8988T (cell line): Measurements from ENCODE around the gene MPST.
"Not testable (repeated sequence)": the region's sequence is repeated elsewhere in the genome, so short reads cannot be mapped to it uniquely, and the experiment has no call there.

Experiments
- DNase-seq: peaks from one replicate; pipeline ENCODE4 v3.0.0; 2011

The MPST gene

DNA sequence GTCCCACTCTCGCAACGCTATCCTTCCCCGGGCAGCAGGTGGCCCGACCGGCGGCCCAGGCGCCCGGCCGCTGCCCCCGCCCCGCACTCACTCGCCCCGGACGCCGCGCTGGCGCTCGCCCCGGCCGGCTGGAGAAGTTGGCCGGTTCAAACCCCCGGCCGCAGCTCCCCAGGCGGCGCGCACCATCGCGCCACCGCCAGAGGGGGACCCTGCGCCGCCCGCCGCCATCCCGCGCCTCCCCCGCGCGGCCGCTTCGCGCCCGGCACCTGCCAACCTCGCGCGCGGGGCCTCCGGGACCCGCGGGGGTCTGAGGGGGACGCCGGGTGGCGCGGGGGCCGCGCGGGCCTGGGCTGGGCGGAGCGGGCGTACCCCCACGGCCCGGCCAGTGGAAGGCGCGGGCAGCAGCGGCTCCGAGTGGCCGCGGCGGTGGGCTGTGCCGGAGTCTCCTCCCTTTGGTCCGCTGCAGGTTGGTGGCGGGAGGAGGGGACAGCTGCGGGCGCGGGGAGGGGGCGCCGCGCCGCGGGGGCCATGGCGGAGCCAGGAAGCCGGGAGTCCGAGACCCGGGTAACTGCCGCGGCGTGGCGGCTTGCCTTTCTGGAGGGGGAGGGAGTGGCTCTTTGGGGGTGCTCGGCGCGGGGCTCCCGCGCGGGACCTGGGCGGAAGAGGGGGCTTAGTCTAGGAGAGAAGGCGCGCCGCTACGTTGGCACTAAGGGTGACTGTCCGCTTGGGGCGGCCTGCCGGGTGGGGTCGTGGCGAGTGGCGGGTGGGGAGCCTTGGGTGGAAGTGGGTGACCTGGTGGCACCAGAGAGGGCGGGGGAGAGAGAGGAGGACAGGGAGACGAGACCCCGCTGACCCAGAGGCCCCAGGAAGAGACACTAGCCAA is at the start of gene MPST, which contains the start of gene TST:
Gene MPST (plus strand): TSS at position 434 of the 883 bp plus-strand sequence. CDS start 95 bp downstream, at position 529.
Gene TST (minus strand): TSS at position 139 of the 883 bp plus-strand sequence. CDS start 715 bp downstream, outside the sequence.
- DNase-seq = peak; percentile 78

GRCh38 chr22:36971341-36972125 is 48.0 kb upstream of the MPST start:
- DNase-seq = no peak

DNA sequence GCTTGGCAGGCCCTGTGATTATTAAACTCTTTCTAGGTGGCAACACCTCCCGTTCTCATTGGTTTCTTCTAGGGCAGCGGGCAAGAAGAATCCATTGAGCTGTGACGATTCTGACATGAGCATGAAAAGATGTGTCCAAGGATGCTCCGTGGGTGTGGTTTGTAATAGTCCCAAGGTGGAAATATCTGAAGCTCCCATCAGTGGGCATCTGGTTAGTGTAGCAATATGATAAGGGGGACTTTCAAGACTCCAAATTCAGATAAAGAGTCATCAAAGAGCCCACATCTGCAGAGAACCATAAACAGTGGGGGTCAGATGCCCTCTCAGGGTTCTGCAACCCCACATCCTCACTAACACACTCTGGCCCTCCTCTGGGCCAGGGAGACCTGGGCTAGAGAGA is 42.9 kb upstream of the MPST start:
- no peak for DNase-seq

- DNase-seq = no peak
These were observed 42.1 kb upstream of the MPST start for GRCh38 chr22:36977401-36977861.

GRCh38 chr22:36977947-36978660 is 41.4 kb upstream of the MPST start:
- DNase-seq = peak; percentile 73

DNA sequence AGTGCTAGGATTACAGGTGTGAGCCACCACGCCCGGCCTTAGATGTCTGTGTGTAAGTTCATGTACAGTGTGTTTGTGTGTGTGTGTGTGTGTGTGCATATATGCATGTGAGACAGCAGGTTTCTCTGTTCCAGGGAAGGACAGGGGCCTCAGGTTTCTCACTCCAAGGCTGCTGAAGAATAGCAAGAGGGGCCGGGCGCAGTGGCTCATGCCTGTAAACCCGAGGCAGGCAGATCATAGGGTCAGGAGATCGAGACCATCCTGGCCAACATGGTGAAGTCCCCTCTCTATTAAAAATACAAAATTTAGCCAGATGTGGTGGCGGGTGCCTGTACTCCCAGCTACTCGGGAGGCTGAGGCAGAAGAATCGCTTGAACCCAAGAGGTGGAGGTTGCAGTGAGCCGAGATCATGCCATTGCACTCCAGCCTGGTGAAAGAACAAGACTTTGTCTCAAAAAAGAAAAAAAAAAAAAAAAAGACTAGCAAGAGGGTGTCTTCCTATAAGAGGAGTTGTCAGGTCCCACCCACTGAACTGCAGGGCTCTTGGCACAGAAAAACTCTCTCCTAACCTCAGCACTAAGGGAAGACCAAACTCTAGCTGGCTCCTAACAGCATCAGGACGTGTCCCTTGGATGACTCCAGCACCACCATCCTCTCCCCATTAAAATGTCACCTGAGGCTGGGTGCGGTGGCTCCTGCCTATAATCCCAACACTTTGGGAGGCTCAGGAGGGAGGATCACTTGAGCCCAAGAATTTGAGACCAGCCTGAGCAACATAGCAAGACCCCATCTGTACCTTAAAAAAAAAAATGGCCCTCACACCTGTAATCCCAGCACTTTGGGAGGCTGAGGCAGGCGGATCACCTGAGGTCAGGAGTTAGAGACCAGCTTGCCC is 40.3 kb upstream of the MPST start:
- DNase-seq = no peak

GRCh38 chr22:36981247-36981775 is 38.2 kb upstream of the MPST start:
- DNase-seq = no peak

DNA sequence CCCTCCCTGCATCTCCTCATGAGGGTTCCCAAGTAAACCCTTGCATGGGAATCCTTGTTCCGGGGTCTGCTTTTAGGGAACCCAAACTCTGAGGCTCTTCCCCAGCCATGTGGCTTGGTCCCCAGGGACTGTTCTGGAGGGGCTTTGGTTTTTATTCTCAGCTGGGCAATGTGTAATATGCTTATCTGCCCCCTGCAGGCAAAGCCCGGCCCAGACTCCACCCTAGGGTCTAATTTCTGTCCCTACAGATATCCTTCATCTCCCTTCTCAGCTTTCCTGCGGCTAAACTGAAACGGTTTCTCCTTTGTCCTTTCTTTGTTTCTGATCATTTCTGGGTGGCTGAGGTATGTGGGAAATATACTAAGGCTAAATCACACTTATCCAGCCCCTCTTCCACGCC is 37.4 kb upstream of the MPST start:
- DNase-seq = no peak

- DNase-seq = no peak
These were observed 34.2 kb upstream of the MPST start for GRCh38 chr22:36985211-36985889.

GRCh38 chr22:36986242-36986821 is 33.2 kb upstream of the MPST start:
- no peak for DNase-seq

DNA sequence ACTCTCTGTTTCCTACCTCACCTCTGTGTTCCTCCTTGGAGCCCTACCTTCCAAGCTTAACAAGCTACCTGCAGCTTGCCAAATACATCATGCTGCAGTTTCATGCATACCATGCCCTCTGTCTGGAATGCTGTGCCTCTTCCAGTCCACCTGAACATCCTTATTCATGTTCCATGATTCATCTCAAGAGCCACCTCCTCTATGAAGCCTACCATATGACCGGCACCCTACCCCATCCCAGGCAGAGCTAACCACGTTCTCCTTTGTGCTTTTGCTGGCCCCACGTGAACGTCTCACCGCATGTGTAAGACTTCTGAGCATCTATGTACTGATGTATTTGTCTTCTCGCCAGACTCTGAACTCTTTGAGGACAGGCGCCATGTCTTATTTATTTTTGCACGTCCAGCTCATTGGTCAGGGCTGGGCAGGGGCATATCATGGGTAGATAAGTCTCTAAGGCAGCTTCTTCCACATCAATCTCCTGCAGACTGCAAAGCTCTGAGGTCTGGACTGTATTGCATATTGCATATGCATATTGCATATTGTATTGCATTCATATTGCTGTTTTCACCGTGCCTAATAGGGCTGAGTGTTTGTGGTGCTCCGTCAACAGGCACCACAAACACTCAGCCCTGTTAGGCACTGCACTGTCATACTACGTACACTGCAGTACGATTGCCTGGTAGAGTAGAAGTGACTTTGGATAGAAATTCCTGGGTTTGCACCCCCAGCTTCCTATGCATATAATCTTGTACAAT is 31.3 kb upstream of the MPST start:
- no peak for DNase-seq

- not testable (repeated sequence) for DNase-seq
These were observed 30.5 kb upstream of the MPST start for GRCh38 chr22:36989012-36989411.

DNA sequence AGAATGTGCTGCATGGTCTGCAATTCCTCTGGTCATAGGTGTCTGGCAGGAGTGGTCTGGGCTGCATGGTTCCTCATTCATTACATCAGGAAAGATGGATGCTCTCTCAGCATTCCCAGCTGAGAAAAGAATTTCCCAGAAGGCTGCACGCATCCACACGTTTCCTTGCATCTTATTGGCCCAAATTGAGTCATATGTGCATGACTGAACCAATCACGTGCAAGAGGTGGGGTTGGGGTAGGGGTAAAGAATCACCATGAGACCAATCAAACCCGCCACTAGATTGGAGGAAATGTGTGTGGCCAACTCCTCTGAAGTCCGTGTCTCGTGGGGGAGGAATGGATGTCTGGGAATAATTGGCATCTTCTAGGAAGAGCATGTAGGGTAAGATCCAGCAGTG is 29.1 kb upstream of the MPST start:
- no peak for DNase-seq

- DNase-seq = no peak
These were observed 28.3 kb upstream of the MPST start for GRCh38 chr22:36991206-36991605.

GRCh38 chr22:36997746-36998145 is 21.8 kb upstream of the MPST start:
- DNase-seq = no peak

- DNase-seq = no peak
These were observed 20.8 kb upstream of the MPST start for GRCh38 chr22:36998620-36999351.

- DNase-seq = no peak
These were observed 20.1 kb upstream of the MPST start for GRCh38 chr22:36999463-36999862.

GRCh38 chr22:37000676-37001534 is 18.6 kb upstream of the MPST start:
- DNase-seq = no peak
